ENCODE measurements around the gene RGMA.

The RGMA gene

DNA sequence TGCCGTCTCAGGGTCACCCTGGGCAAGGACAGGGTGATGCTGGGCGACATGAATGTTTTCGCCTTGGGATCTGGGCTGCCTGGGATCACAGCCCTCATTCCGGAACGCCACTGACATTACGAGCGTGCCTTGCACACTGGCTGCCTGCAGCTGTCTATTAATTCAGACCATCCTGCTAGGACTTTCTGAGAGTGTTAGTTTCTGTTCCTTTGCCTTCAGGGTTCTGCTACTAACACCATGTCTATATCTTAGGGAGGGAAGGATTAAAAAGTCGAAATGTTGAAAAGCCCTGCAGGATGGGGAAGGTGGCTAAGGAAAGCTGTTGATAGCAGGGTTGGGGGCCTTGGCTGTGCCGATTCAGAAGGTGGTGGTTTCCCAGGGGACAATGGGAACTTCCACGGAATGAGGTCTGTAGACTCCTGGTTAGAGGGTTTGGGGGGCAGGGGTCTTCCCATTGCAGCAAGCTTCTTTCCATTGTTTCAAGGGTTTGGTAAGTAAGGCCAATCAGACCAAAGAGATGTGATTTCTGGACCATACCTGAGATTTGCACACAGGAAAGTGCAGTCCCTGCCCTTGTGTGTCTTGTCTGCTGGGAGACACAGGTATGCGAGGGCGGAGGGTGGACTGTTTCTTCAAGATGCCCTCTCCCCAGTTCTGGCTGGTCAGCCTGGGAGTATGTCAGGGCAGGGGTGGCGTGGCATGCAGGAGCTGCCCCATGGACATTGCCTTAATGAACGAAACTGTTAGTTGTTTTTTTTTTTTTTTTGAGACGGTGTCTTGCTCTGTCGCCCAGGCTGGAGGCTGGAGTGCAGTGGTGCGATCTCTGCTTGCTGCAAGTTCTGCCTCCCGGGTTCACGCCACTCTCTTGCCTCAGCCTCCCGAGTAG lies 50.9 kb downstream of the RGMA start:
- no peak for DNase-seq (ENCODE audit: low spot score)
- in situ Hi-C loops (cut with MboI; ENCODE audit: low sequenced_read_pairs, unreplicated experiment): no loop called here
- TF ChIP-seq CTCF (IDR thresholded peaks at IDR 0.05; ENCODE audit: borderline replicate concordance, control extremely low read depth, extremely low read depth, insufficient read depth, missing control alignments): no peak

DNA sequence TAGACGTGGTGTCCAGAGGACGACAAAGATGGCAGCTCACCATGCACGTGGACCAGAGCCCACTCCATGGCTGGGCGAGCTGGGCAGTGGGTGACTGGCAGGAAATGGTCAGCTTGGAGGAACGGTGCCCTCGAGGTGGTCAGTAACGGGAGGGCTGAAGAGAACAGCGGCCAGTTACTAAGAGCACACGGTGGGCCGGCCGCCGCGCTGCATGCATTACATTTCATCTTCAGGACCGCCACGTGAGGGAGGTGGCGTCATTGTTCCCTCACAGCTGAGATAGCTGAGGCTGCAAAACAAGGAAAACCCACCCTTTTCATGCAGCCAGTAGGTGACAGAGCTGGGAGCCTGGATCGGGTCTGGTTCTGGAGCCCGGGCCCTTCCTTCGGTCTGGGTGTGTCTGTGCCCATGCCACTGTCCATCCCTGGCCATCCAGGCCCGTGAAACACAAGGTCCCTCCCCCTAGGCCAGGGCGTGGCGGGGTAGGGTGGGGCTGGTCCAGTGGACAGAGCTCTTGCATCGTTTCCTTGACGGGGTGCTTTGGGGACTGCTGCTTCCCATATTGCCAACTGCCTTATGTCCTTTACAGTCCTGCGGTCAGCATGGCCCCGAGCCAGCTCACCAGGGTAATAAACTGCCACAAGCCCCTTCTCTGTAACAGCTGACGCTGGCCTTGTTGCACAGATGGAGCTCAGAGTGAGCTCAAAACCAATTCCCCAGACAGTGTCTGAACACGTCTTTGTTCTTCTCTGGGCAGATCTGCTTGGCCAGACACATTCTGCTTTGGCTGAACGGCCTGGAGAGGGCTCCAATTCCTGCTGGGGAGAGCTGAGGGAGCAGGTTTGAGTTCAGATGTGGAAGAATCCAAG lies 51.8 kb downstream of the RGMA start:
- TF ChIP-seq CTCF (IDR thresholded peaks at IDR 0.05; ENCODE audit: borderline replicate concordance, control extremely low read depth, extremely low read depth, insufficient read depth, missing control alignments): no peak
- peak; percentile 28 for DNase-seq (ENCODE audit: low spot score)
- in situ Hi-C loops (cut with MboI; ENCODE audit: low sequenced_read_pairs, unreplicated experiment): no loop called here

DNA sequence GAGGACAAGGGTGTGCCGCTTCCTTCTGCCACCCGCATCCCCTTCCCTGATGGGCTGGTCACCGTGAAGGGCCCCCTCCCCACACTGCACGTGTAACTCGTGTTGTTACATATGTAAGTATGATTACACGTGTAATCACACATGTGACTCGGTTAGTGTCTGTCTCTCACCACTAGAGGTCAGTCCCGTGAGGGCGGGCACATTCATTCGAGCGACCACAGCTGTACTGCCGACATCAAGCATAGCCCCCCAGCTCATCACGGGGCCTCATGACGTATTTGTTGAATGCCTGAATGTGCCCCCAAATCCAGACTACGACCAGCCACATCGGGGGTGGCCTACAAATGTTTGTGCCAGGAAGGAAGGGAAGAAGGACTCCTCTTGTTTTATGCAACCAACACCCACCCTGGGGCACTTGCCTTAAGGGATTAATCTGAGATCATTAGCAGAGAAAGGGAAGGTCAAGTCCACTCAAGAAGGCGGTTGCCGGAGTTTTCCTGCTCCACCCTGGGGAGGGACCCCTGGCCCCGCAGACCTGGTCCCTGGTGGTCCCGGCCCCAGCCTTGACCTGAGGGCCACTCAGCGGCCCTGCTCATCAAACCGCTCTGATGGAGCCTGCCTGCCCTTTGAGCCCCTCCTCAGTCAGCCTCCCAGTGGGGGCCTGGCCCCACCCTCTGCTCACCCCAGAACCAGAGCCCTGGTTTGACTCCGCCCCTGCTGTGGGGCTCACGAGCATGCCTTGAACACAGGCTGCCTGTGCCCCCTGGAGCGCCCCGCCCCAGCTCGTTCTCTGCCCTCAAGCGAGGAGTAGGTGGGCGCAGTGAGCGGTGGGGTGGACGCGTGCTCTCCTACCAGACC lies 52.8 kb downstream of the RGMA start:
- TF ChIP-seq CTCF (IDR thresholded peaks at IDR 0.05; ENCODE audit: borderline replicate concordance, control extremely low read depth, extremely low read depth, insufficient read depth, missing control alignments): peak; percentile 41
- DNase-seq (ENCODE audit: low spot score): peak; percentile 86
- in situ Hi-C loops (cut with MboI; ENCODE audit: low sequenced_read_pairs, unreplicated experiment): no loop called here

DNA sequence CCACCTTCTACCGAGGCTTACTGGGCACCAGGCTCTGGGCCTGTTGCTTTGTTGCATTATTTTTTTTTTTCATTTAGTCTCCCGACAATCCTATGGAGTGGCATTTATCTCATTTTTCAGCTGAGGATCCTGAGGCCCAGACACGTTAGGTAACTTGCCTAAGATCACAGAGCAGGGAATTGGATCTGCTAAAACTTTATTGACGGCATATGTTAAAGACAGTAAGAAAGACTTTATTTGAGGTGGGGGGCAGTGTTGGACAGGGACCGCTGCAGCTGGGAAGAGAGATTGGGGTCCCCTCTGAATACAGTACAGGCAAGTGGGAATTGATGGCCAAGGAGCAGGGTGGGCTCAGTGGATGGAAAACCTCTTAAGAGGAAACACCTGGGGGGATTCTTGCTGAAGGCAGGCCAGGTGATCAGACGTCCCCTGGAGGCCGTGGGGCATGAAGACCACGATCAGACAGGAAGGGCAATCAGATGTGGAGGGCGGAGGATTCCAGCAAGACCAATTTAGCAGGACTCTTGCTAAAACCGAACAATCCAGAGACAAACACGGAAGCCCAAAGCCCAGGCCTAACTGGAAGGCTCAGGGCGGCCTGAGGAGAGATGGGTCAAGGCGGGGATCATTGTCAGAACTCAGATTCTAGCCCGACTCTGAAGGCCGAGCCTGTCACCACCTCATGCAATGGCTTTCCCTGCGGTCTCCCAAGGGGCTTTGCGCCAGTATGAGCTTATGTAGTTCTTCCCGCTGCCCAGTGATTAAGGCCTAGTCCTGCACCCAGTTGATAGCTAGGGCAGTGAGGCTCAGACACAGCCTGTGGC lies 53.7 kb downstream of the RGMA start:
- in situ Hi-C loops (cut with MboI; ENCODE audit: low sequenced_read_pairs, unreplicated experiment): no loop called here
- no peak for DNase-seq (ENCODE audit: low spot score)
- TF ChIP-seq CTCF (IDR thresholded peaks at IDR 0.05; ENCODE audit: borderline replicate concordance, control extremely low read depth, extremely low read depth, insufficient read depth, missing control alignments): no peak

GRCh38 chr15:93034512-93034911 lies 54.5 kb downstream of the RGMA start:
- in situ Hi-C loops (cut with MboI; ENCODE audit: low sequenced_read_pairs, unreplicated experiment): no loop called here
- TF ChIP-seq CTCF (IDR thresholded peaks at IDR 0.05; ENCODE audit: borderline replicate concordance, control extremely low read depth, extremely low read depth, insufficient read depth, missing control alignments): no peak
- DNase-seq (ENCODE audit: low spot score): no peak
